ENCODE data around the gene DENND1B.

- TF ChIP-seq EZH2phosphoT487 (IDR thresholded peaks at IDR 0.05; ENCODE audit: low read length) = no peak
- no peak for TF ChIP-seq CTCF (IDR thresholded peaks at IDR 0.05; ENCODE audit: low read length)
- TF ChIP-seq EZH2 (optimal IDR thresholded peaks at IDR 0.05; ENCODE audit: low read depth, low read length) = no peak
These were observed 111.9 kb downstream of the DENND1B start for GRCh38 chr1:197663162-197663953.

Measured in MM.1S (cell line).